ENCODE results near the gene CROCC2.

The CROCC2 gene

DNA sequence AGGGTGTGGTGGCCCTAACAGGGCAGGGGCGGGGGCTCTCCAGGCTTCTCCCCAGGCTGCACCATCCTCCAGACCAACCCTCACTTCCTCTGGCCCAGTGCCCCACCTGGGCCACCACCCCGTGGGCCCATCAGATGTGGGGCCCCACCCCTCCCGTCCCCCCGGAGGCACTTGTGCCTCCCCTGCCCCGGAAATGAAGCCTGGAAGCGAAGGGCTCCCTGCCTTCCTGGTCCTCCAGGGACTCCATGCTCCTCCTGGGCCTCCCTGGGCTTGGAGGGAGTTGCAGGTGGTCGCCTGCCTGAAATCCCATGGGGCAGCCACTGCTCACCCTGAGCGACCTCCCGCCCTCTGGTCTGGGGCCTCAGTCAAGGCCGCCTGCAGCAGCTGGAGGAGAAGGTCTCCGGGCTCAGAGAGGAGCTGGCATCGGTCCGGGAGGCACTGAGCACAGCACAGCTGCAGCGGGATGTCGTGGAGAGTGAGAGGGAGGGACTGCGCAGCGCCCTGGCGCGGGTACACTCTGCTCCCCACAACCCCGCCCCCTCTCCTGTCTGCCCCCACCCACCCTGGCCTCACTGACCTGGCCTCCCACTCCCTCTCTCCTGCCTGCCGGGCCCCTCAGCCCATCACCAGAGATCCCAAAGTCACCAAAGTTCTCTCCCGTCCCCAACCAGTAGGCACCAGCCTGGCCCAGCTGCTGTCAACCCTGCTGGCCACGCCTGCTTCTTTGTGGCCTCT lies 28.0 kb downstream of the CROCC2 start:
- DNase-seq (ENCODE audit: low read depth in 2 of 2), result no peak

DNA sequence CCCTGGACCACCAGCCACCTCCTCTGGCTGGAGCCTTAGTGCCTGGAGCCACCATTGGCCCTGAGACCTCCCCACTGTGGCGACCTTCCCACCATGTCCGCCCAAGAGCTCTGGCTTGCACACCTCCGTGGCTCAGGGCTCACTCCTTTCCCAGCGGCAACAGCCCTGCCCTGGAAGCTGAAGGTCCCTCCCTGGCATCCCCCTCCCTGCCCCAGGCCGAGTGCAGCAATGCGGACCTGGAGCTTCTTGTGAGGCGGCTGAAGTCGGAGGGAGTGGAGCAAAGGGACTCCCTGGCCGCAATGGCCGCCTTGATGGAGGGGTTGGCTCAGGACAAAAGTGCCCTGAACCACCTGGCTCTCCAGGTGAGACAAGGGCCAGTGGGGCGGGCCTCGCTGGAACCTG lies 28.6 kb downstream of the CROCC2 start:
- DNase-seq (ENCODE audit: low read depth in 2 of 2), result no peak

DNA sequence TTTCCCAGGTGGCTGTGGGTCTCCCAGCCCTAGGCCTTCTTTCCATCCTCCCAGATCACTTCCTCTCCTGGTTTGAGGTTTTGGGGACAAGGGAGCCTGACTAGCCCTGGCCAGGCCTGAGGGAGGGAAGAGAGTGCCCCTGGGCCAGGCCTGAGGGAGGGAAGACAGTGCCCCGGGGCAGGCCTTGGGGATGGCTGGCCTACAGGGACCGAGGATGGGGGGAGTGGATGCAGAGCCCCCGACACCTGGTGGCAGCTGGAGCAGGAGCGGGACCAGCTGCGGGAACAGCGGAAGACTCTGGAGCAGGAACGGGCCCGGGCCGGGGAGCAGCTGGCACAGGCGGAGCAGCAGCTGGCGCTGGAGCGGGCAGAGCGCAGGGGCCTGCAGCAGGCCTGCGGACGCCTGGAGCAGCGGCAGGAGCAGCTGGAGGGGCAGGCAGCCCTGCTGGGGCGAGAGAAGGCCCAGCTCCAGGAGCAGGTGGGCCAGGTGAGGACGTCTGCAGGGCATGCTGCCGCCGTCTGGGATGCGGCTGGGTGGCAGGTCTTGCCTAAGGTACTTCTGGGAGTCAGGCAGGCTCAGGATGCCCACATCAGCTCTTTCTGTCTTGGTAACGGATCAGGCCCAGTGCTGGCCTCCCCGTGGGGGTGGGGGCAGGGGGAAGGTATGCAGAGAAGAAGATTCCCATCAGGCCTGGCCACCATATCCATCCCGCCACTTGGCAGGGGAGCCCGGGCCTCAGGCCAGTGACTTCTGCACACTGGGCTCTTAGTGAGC lies 29.2 kb downstream of the CROCC2 start:
- no peak for DNase-seq (ENCODE audit: low read depth in 2 of 2)

DNA sequence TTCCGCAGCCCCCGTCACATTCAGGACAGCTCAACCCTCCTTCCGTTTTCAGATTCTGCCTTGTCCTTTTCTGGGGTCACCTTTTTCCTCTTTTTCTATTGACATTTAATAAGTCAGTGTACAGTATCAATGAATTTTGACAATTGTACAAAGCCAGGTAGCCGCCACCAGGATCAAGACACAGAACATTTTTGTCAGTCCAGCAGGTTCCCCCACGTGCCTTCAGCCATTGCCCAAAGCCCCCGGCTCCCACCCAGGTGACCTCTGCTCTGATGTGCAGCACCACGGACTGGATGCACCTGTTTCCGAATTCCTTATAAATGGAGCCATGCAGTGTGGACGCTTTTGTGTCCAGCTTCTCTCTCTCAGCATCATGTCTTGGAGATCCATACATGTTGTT lies 30.0 kb downstream of the CROCC2 start:
- DNase-seq (ENCODE audit: low read depth in 2 of 2), result no peak

DNA sequence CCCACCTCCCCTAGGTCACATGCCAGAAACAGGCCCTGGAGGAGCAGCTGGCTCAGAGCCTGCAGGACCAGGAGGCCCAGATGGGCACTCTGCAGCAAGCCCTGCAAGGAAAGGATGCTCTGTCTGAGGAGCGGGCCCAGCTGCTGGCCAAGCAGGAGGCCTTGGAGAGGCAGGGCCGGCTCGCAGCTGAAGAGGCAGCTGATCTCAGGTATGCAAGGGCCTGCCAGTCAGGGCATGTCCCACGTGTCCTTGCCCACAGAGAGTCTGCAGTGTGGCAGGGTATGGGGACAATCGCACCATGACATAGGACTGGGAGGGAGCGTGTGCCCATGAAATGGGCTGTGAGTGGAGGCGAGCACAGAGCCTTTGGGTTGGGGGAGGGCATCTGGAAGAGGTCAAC lies 39.9 kb downstream of the CROCC2 start:
- DNase-seq (ENCODE audit: low read depth in 2 of 2), result no peak

DNA sequence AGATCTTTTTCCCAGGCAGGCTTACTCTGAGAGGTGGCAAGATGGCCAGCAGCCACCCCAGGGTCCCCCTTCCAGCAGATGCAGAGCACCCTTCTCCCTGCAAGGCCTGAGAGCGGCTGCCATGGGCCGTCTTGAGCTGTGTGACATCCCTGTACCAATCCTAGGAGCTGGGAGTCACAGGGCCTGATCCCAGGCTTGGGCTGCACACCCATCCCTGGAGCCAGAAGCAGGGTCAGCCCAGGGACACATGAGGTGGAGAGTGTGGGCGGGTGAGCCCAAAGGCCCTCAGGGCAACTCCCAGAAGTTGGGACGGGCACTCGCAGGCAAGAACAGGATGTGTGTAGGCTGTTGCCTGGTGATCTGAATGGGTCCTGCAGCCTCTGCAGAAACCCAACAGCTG lies 40.5 kb downstream of the CROCC2 start:
- DNase-seq (ENCODE audit: low read depth in 2 of 2), result no peak

DNA sequence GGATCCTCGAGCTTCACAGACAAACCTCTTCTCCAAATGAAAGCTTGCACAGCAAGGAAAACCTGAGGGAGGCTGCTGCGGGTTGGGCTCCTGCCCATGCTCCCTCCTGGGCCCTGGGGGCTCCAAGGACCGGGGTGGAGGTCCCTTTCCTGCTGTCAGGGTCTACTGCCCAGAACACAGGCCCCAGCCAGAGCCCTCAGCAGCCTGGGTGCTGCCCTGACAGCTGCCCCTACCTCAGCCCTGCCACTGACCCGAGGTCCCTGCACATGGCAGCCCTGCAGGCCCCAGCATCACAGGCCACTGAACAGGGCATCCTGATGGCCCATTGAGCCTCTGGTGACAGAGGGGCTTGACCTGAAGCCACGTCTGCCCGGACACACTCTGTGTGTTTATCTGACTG lies 41.0 kb downstream of the CROCC2 start:
- DNase-seq (ENCODE audit: low read depth in 2 of 2), result no peak

DNA sequence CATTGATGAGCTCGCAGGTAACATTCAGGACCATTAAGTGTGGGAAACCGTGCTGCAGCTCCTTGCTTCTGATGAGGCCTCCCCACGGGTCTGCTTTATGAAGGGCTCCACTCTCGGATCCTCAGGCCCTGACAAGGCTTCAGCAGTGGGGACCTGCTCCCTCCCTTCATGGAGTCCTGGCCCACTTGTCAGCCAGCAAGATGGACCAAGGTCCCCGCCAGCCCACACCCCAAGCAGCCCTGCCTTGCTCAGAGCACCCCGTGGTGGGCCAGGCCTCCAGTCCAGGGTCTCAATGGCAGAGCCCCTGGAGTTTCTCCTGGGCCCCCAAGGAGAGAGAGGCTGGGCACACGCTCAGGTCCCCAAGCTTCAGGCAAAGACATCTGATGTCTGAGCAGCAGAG lies 41.5 kb downstream of the CROCC2 start:
- no peak for DNase-seq (ENCODE audit: low read depth in 2 of 2)

DNA sequence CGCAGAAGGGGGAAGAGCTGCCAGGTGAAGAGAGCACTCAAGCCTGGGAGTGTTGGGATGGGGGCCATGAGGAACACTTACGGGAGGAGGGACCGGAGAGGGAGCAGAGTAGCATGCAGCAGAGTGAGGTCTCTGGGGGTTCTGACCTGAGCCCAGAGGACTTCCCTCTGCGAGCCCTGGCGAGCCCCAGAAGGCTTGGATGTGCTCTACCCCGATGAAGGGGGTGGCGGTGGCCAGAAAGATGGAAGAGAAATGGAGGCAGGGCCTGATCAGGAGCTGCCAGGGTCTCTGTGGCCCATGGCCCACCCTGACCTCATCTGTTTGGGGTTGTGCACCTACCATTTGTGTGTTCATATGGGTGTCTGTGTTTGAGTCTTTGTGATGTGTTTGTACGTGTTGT lies 42.0 kb downstream of the CROCC2 start:
- no peak for DNase-seq (ENCODE audit: low read depth in 2 of 2)

DNA sequence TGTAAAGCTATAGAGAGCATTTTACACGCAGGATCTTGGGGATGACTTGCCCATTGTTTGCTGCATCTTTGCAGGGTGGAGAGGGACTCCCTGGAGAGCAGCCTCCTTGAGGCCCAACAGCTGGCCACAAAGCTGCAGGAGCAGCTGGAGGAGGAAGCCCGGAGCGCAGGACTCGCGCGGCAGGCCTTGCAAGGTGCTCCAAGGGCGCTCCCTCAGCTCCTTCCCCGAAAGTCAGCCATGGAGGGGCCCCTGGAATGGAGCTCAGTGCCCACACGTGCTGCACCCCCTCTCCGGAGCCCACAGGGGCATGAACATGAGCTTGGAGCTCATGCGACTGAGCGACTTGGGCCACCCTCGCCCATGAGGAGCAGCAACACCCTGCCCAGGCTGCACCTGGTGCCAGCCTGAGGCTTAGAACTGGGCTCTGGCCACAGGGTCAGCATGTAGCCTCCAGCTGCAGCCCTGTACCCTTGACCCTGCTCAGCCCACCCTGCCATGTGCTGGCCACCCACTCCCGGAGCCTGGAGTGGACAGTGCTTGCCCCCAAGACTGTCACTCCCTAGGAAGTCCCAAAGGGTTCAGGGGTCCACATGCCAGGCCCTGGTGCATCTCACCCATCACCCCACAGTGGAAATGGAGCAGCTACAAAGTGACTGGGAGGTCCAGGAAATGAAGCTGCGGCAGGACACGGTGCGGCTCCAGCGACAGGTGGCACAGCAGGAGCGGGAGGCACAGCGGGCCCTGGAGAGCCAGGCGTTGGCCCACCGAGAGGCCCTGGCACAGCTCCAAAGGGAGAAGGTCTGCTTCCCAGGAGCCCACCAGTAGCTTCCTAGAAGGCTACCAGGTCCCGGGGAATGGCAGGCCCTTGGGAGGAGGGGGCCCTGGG lies 43.0 kb downstream of the CROCC2 start:
- no peak for DNase-seq (ENCODE audit: low read depth in 2 of 2)

DNA sequence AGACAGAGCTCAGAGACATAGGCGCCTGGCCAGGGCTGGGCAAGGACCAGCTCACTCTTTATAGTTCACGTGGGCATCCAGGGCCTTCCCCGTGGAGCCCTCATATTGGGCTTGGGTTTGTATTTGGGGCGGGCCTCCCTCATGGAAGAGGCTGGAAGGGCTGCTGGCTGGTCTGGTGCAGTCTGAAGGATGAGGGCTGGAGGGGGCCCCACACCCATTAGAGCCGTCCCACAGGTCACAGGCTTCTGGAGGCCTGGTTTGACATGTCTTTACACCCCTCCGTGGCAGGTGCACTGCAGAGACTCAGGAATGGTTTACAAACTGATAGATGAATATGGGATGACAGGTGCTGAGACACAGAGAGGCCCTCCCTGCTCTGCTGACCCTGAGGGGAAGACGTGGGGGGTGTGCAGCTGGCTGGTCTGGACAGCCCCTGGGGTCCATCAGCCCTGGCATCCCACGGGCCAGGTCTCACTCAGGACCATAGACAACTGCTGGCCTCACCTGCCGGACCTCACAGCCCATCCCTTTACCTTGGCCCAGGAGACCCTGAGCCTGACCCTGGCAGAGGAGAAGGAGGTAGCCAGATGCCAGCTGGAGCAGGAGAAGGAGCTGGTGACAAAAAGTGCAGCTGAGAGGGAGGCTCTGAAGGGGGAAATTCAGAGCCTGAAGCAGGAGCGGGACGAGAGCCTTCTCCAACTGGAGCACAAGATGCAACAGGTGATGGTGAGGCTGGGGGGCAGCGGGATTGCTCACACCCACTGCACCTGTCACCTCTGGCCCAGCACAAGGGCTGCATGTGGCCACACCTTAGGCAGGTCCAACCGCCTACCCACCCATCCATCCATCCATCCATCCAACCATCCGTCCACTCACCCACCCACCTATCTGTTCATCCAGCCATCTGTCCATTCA lies 43.9 kb downstream of the CROCC2 start:
- no peak for DNase-seq (ENCODE audit: low read depth in 2 of 2)

DNA sequence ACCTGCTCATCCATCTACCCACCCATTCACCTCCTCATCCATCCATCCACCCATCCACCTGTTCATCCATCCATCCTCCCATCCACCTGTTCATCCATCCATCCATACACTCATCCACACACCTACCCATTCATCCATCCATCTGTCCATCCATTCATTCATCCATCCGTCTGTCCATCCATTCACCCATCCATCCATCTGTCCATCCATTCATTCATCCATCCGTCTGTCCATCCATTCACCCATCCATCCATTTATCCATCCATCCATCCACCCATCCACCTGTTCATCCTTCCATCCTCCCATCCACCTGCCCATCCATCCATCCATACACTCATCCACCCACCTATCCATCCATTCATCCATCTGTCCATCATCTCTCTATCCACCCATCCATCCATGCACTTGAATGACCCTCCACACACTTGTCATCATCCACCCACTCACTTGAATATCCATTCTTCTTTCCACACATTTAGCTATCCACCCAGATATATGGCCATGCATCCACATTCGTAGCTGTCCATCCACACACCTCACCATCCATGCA lies 45.0 kb downstream of the CROCC2 start:
- DNase-seq (ENCODE audit: low read depth in 2 of 2), result no peak

DNA sequence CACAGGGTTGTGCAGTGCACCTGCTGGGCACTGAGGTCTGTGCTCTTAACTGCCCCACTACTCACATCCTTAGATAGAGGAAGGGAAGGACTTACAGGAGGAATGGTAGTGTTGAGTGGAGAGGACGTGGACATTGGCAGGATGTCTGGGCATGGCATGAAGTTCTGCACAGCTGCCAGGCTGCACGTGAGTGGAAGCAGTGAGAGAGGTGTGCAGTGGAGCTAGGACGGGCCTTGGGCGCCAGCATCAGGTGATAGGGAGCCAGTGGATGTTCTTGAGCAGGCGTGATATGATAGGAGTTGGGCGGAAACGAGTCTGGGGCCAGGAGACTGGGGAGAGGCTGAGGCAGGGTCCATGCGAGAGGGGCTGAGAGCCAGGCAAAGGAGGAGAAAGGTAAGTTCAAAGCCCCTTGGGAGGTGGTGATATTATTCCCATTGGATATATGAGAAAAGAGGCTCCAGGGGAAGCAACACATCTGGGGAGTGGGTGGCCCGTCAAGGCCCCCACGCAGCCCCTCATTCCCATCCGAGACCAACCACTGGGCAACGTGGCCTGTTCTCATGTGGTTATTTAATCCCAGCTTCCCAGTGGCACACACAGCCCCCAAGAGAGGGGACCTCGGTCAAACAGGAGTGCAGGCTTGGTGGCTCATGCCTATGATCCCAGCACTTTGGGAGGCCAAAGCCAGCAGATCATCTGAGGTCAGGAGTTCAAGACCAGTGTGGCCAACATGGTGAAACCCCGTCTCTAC lies 46.5 kb downstream of the CROCC2 start:
- DNase-seq (ENCODE audit: low read depth in 2 of 2), result no peak

DNA sequence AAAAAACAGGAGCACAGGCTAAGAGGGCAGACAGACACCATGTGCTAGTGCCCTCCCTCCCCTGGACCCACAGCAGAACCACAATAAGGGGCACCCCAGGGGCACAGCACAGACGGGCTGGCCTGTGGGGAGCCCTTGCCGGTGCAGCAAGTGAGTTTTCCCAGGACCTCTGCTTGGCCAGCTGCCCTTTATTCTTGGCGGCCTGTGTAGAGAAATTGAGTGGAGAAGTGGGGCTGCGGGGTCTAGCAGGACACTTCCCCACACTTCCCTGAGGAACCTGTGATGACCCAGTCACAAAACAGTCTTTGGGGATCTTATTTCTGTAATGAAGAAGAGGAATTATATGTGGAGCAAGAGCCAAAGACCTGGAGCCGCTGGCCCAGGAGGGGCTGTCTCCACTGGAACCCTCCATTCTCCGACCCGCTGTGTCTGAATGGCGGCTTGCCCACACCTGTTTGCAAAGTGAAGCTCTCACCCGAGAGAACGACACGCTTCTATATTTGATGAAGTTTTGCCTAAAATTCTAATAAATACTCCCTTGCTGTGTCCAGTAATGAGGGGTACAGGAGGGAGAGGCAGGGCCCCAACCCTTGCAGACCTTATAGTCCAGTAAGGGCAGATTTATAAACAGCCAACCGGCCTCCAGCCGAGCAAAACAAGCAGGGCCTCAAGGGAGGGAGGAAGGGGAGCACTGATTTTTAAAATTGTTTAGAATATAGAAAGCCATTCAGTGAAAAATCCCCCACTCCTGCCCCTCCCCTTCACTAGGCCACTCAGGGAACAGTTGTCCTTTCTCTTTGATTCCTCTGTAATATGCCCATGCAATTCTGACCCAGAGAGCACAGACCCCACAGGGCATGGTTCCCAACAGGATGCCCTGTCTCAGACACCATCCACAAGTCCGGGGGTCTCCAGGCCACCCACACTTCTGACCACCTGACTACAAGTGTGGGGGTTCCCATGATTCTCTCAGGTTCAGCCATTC lies 47.6 kb downstream of the CROCC2 start:
- no peak for DNase-seq (ENCODE audit: low read depth in 2 of 2)

DNA sequence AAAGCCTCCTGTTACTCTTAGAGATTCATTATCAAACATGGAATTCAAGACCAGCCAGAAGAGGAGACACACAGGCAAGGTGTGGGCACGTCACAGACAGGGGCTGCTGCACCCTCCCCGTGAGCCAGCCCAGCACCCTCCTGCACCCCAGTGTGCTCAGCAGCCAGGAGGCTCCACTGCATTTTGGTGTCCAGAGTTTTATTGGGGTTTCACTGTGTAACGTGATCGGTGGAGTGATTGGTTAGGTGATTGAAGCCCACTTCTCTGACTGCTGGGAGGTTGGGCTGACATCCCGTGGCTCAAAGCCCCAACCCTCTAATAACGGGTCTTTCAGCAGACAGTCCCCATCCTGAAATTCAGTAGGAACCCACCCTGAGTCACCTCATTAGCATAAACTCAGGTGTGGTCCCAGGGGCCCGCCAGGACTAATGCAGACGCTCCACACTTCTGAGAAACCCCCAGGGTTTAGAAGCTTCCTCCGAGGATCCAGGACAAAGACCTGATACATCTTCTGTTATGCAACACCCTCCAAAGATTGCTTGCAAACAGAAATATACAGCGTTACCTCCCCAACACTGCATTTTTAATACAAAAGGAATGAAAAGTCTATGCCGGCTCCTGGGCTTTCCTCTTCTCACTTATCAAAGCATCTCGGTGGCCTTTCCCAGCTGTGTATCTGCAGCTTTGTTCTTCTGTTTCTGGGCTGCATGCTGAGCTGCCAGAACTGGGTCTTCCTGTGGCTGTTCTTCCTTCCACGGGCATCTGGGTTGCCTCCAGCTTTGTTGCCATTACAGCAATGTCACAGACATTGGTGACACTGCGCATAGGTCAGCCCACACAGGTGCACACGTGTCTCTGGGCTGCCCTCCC lies 48.5 kb downstream of the CROCC2 start:
- no peak for DNase-seq (ENCODE audit: low read depth in 2 of 2)

DNA sequence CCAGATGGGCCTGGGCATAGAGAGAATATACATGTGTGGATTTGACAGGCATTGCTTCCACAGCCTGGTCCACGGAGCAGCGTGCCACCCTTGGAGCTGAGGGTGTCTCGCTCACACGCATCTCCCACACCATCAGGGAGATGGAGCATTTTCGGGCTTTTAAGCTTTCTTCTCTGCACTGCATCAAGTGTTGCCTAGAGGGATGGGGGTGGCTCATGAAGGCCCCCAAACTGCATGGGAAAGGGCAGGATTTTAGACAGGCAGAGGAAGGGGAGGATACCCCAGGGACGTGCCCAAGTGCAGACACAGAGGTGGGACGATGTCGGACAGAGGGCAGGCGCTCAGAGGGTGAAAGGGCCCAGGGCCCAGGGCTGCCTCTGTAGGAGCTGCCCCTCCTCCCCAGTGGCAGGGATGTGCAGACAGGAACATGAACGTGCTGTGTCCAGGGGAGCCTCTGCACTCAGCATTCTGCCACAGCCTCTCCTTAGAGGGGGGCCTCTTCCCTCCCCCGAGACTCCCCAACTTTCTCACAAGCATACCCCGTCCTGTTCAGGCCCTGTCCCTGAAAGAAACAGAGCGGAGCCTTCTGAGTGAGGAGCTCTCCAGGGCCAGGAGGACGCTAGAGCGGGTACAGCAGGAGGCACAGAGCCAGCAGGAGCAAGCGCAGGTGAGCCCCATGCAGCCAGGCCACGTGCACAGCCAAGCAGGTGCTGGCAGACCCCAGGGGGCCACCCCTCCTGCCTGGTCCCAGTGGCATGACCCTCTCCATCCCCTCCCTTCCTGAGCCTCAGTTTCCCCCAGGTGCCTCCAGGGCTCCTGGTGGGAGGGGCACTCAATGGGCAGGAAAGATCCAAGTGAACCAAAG lies 49.4 kb downstream of the CROCC2 start:
- no peak for DNase-seq (ENCODE audit: low read depth in 2 of 2)
